NCI-H2171 treated with DMSO at 0.1 percent for 48 hours (cell line): ENCODE results near the gene MSN.
"Not testable (repeated sequence)": the region's sequence is repeated elsewhere in the genome, so short reads cannot be mapped to it uniquely, and the experiment has no call there.

Experiments
- DNase-seq: peaks from one replicate; lab custom pipeline; 2025; lab: John Stamatoyannopoulos, UW

Gene MSN

DNA sequence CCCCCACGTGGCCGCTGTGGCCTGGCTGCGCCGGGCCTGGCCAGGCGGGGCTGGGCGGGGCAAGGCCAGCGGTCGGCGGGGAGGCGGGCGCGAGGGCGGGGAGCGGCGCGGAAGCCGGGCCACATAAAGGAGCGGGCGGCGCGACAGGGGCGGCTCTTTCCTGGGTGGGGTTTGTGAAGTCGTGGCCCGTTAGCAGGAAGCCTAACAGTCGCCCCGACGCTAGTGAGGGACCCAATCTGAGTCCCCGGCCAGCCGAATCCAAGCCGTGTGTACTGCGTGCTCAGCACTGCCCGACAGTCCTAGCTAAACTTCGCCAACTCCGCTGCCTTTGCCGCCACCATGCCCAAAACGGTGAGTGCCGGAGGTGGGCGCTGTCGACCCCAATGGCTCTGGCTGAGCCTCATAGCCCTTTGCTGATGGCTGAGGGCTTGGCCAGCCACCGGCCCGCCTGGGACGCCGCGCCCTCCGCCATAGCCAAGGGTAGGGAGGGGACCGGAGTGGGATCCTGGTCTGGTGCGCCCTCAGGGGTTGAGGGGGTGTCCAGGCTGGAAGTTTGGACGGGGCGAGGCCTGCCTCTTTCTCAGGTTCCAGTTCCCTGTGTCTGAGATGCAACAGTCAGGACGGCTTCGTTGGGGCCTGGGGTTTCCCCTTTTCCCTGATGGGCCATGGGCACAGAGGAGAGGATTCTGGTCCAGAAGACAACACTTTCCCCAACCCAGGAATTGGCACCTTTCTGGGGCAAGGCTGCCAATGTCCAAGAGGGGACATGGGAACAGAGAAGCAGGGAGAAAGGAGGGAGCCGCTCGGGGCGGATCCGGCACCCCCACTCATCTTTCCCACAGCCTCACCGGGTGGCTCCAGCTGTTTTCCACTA, at the start of gene MSN:
Gene MSN, plus strand, starts transcription at position 152 of the 874 bp plus-strand sequence. Its CDS starts 188 bp downstream, at position 340.
- peak; percentile 23 for DNase-seq

DNA sequence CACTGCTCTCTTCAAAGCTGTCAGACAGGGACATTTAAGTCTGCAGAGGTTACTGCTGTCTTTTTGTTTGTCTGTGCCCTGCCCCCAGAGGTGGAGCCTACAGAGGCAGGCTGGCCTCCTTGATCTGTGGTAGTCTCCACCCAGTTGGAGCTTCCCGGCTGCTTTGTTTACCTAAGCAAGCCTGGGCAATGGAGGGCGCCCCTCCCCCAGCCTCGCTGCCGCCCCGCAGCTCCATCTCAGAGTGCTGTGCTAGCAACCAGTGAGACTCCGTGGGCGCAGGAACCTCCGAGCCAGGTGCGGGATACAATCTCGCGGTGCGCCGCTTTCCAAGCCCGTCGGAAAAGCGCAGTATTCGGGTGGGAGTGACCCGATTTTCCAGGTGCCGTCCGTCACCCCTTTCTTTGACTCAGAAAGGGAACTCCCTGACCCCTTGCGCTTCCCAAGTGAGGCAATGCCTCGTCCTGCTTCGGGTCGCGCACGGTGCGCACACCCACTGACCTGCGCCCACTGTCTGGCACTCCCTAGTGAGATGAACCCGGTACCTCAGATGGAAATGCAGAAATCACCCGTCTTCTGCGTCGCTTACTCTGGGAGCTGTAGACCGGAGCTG, 47.3 kb upstream of the MSN start:
- DNase-seq = peak; percentile 3

DNA sequence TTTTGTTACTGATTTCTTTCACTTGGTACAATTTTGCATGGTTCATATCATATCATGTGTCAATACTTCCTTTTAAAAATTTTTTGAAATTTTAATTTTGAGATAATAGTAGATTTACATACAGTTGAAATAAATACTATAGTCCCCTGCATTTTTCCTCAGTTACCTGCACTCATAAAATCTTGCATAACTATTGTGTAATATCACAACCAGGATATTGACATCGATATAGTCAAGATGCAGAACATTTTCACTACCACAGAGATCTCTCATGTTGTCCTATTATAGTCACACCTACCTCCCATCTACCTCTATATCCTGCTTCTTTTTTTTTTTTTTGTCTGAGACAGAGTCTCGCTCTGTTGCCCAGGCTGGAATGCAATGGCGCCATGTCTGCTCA, 36.7 kb upstream of the MSN start:
- no peak for DNase-seq

DNA sequence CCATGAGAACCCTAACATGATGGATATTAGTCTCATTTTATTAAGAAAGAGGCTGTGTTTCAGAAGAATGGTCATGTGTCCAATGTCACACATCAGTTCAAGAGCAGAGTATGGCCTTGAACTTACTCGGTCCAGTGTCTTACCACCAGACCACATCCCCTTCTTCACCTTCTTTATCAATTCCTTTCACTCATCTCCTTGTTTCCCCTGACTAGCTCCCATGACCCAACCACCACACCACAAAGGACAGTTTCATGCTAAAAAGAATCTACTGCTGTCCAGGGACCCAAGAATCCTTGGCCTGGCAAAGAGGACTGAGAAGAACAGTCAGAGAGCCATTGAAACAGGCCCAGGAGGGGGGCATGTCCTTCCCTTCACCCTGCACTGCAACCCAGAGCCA, 33.6 kb upstream of the MSN start:
- DNase-seq = no peak

DNA sequence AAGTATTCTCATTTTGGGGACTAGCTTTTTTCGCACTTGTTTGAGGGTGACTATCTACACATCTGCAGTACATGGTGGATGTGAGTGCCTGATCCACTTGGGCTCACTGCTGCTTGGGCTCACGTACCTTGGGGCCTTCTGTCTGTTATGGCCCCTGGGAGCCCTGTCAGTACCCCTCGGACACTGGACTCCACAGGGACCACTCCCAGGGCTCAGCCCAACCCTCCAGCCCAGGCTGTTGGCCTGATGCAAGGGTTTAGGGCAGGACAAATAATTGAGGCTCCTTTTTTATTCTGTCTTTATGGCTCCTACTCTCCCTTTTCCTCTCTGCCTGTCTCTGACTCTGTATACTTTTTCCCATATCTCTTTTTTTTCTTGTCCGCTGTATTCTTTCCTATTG, 32.7 kb upstream of the MSN start:
- DNase-seq = no peak

GRCh38 chrX:65635378-65635777, 32.1 kb upstream of the MSN start:
- DNase-seq = no peak

DNA sequence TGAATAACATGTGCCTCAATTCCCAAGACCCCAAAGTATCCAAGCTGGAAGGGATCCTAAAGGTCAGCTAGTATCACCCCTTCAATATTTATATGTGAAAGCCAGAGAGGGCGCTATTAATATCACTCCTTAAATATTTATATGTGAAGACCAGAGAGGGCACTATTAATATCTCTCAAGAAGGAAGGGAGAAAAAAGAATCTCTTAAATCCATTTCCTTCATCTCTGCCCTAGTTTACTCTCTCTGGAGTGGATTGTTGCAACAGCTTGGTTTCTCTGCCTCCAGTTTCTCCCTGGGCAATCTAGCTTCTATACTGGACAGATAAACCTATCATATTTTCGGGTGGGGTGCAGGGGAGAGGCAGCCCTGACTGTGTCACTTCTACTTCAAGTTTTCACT, 31.6 kb upstream of the MSN start:
- no peak for DNase-seq

GRCh38 chrX:65636261-65636660, 31.2 kb upstream of the MSN start:
- DNase-seq = not testable (repeated sequence)

DNA sequence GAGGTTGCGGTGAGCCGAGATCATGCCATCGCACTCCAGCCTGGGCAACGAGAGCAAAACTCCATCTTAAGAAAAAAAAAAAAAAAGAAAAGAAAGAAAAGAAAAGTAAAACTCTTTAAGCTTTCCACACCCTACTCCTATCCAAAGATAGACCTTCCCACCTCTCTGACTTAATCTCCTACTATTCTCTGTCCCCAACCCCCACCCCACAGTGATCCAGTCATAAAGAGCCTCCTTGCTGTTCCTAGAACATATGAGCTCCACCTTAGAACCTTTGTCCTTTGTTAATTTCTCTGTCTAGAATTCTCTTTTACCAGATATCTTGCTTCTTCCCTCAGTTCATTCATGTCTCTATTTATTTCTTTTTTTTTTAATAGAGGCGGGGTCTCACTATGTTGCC, 30.1 kb upstream of the MSN start:
- no peak for DNase-seq

GRCh38 chrX:65642914-65643491, 24.5 kb upstream of the MSN start:
- no peak for DNase-seq

DNA sequence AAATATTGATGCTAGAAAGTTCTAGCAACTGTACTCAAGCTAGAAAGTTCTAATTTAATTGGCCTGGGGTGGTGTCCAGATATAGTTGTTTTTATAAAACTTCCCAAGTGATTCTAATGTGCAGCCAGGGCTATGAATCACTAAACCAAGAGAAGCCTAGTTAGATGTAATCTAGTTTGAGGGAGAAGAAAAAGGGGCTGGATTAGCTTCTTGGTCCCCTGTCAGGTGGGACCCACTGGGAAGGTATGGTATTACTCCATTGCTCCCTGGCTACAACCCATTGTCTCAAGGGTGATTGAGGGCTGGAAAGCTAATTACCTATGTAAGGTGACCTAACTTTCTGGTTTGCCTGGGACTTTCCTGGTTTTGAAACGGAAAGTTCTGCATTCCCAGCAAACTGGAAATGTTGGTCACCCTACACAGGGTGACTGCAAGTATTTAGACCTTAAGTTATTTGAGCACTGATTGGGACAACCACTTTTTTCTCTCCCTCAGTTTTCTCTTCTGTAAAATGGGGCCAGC, 23.9 kb upstream of the MSN start:
- DNase-seq = no peak

DNA sequence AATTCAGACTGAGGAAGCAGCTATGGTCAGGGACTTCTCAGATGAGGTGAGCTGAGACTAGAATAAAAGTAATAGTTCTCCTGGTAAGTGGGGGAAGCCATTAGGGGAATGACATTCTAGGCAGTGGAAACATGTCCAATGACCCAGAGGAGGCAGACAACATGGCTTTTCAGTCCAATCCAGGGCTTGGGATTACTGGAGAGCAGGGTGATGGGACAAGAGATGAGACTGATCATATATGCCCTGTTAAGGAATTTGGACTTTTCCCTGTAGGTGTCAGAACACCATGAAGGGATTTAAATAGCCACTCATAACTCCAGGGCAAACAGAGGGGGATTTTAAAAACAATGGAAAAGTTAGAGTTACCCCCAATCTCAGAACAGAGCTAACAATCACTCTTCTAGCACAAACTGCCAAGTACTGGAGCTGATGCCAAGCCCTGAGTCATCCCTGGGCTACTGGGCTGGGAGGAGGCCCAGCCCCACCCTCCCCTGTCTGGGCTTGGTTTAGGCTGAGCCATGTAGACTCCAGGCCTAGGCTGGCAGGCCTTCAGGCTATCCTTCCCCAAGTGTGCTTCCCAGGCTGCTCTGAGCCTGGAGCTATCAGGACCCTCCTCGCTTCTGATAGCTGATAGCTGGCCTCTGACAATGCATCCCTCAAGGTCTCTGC, 22.7 kb upstream of the MSN start:
- DNase-seq = no peak

DNA sequence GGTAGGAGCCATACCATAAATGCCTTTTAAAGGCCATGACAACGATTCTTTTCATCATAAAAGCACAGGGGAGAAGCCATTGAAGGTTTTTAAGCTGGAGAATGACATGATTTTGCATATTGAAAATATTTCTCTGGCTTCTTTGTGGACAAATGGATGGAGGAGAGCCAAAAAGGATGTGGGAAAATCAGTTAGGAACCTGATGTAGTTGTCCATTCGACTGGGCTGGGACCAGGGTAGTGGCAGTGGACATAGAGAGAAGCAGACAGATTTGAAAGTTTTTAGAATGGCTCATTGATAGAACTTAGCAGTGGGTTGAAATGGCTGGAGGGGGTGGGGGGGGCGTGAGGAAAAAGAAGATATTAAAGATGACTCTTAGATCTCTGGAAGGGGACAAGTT, 19.7 kb upstream of the MSN start:
- DNase-seq = no peak

DNA sequence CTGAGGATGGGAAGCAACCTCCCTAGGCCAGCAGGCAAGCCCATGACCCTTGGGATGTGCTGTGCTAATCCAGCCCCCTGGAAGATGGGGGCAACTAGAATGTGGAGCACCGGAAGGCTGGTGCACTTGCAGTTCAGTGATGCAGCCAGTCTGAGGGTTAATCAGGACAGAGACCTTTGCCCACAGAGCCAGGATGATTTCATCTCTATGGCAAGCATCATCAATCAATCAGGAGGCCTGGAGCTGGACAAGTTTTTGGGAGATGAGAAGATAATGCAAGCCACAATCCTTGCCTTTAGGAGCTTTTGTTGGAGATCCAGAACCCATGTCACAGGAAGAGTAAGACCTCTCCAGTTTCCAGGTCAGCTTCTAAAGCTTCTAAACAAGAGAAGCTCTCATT, 15.4 kb upstream of the MSN start:
- no peak for DNase-seq

GRCh38 chrX:65657009-65657441, 10.4 kb upstream of the MSN start:
- not testable (repeated sequence) for DNase-seq

GRCh38 chrX:65657659-65658058, 9.8 kb upstream of the MSN start:
- no peak for DNase-seq

GRCh38 chrX:65658229-65658628, 9.2 kb upstream of the MSN start:
- no peak for DNase-seq

DNA sequence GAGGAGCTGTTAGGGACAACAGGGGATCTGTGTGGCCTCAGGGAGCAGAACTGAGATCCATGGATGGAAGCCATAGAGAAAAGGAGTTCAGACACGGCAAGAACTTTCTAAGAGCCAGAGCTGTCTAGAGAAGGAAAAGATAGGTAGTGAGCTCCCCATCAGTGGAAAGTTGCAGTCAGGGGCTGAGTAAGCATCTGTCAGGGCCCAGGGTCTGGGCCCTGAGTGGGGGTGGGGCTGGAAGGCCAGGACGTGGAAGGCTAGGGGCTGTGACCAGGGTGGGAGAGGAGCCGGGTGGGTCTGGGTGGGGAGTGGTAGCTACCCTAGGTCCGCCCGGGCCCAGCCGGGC, 324 bp upstream of the MSN start:
- no peak for DNase-seq

DNA sequence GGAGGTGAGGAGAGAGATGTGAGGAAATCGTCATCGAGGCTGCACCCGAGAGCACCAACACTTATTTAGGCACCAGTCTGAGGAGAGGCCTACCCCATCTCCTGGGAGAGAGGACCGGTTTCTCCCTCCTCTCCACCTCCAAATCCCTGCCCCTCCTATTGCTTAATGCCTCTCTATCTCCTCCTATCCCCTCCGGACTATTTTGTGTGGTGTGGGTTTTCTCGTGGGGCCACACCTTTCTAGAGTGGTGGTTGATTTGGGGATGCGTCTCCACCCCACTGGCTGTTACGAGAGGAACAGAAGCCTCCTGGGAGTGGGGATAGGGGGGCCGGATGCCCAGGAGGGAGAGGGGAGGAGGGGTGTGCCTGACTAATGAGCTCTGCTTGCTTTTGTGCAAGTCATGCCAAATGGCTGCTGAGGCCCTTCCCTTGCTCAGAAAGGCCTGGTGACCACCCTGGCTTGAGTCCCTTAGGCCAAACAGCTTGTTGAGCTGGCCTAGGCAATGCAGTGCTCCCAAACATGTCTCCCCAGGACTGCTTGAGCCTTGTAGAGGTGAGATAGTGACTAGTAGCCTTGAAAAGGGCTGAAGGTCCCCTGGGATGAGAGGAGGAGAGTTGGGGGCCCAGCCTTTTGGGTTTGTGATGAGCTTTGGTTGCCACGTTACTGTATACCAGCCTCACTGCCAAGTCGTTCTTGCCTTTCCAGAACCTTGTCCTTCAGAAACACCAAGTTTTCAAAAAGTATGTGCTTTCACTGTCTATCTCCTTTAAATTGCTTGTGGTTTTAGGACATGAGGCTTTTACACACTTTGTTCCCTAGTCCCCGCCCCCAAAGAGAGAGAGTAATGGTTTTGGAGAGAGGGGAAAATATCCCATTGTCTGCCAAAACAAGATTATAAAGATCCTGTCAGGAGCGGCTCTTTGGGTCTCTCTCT, 1.2 kb downstream of the MSN start:
- peak; percentile 80 for DNase-seq

- DNase-seq = no peak
Observed at GRCh38 chrX:65671286-65671685, 3.8 kb downstream of the MSN start.

DNA sequence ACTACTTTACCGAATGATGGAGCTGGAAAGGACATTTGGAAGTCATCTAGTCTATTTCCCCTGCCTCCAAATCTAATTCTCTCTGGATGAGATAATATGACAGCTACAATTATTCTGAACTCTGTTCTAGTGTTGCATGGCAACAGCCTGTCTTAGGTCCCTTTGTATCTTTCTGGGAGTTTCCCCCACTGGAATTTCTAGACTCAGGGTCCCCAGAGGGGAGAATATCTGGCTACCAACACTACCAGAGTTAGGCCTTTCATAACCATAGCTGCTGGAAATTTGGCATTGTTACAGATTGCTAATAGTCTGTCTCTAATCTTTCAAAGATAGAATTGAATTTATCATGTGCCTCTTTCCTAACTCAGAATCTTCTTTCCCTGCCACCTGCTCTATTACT, 4.5 kb downstream of the MSN start:
- DNase-seq = no peak

GRCh38 chrX:65673857-65674203, 6.4 kb downstream of the MSN start:
- no peak for DNase-seq
